MCF 10A (cell line): Measurements from ENCODE around the gene BPIFB3. TPM values are rescaled to one million over a fixed set of nuclear protein-coding genes. Genes with fewer than 3 reads are reported as not detected.
"Not testable (repeated sequence)": the region's sequence is repeated elsewhere in the genome, so short reads cannot be mapped to it uniquely, and the experiment has no call there.

Experiments used
- BruUV-seq: library from RNA; stranded (reverse); fragments of 400-500 nt; replicated peaks from 2 replicates; lab custom pipeline; 2021; lab: Mats Ljungman, UMichigan
- CTCF ChIA-PET: fragments of 300-600 bp; sonication (Branson Sonifier 250); formaldehyde crosslinking; extraction: SDS; loops from one replicate; lab custom pipeline; 2021; ENCODE audit warnings: antibody characterized with exemption, inconsistent platforms; lab: Yijun Ruan, JAX
- POLR2A ChIA-PET: fragments of 300-600, 350-650 bp; sonication (Branson Sonifier 250); formaldehyde crosslinking; extraction: SDS; loops from one replicate; lab custom pipeline; 2020; ENCODE audit warnings: antibody characterized with exemption, inconsistent platforms; lab: Yijun Ruan, JAX
- DNase-seq: peaks from one replicate; pipeline ENCODE4 v3.0.0-alpha.2; 2018; ENCODE audit not compliant: unreplicated experiment
- H3K27ac Mint-ChIP-seq: one replicate; pipeline ENCODE4 v1.8.0; 2022; ENCODE audit warnings: mild to moderate bottlenecking, low read depth, mixed read lengths; ENCODE audit not compliant: unreplicated experiment
- H3K27me3 Mint-ChIP-seq: one replicate; pipeline ENCODE4 v1.8.0; 2022; ENCODE audit warnings: mixed read lengths; ENCODE audit not compliant: insufficient read depth, unreplicated experiment
- H3K36me3 Mint-ChIP-seq: one replicate; pipeline ENCODE4 v1.8.0; 2022; ENCODE audit warnings: mild to moderate bottlenecking, moderate library complexity, mixed read lengths; ENCODE audit not compliant: insufficient read depth, unreplicated experiment
- H3K4me1 Mint-ChIP-seq: one replicate; pipeline ENCODE4 v1.8.0; 2022; ENCODE audit warnings: mixed read lengths; ENCODE audit not compliant: insufficient read depth, unreplicated experiment
- H3K4me3 Mint-ChIP-seq: one replicate; pipeline ENCODE4 v1.8.0; 2022; ENCODE audit warnings: mild to moderate bottlenecking, moderate library complexity, mixed read lengths; ENCODE audit not compliant: unreplicated experiment
- H3K9me3 Mint-ChIP-seq: one replicate; pipeline ENCODE4 v1.8.0; 2022; ENCODE audit warnings: mixed read lengths; ENCODE audit not compliant: unreplicated experiment
- CTCF ChIP-seq: fragments of 200-600 bp; IDR thresholded peaks from one replicate; pipeline ENCODE4 v1.8.0; 2022; ENCODE audit warnings: antibody characterized with exemption, mild to moderate bottlenecking; ENCODE audit not compliant: unreplicated experiment
- intact Hi-C: fragments of 100-400 bp; cut with micrococcal nuclease; formaldehyde crosslinking; loops from 2 replicates; pipeline ENCODE4 v1.14.1; 2022
- total RNA-seq: library from RNA; stranded (reverse); gene quantifications from 2 replicates; pipeline ENCODE4 v1.2.3, GENCODE V29; 2022

The BPIFB3 gene
- total RNA-seq, 1 experiment from 2014 or later = not detected

- Mint-ChIP-seq H3K27me3 (peaks cover 22% of the 10 kb centered on the region), H3K4me1 (peaks cover 6% of the 10 kb centered on the region), H3K4me3 (no peak overlapping the region), H3K9me3 (peaks cover 6% of the 10 kb centered on the region), H3K27ac (no peak overlapping the region), H3K36me3 (no peaks in the 10 kb centered on the region)
- intact Hi-C loops = no loop called here
- no peak for DNase-seq
- TF ChIP-seq CTCF = no peak
- POLR2A ChIA-PET = no interaction called here
- BruUV-seq = no TSS peak
- CTCF ChIA-PET = interaction anchor here (1.0 to 1.3 kb wide), 2 partner anchors 10 to 24 kb away, joined by 3 to 4 read pairs; no protein-coding TSS in a partner anchor
These were observed 66.3 kb downstream of the BPIFB3 start for GRCh38 chr20:33119725-33120720.

GRCh38 chr20:33120934-33121333, 67.2 kb downstream of the BPIFB3 start:
- Mint-ChIP-seq H3K4me3 (no peak overlapping the region), H3K27me3 (peaks cover 31% of the 10 kb centered on the region), H3K4me1 (peaks cover 6% of the 10 kb centered on the region), H3K27ac (no peak overlapping the region), H3K9me3 (peaks cover 6% of the 10 kb centered on the region), H3K36me3 (no peaks in the 10 kb centered on the region)
- intact Hi-C loops = no loop called here
- ChIA-PET CTCF (interaction anchor here (0.6 to 1.3 kb wide), 2 partner anchors 11 to 260 kb away, joined by 3 to 4 read pairs; no protein-coding TSS in a partner anchor), POLR2A (no interaction called here)
- TF ChIP-seq CTCF = no peak
- no peak for DNase-seq
- BruUV-seq = no TSS peak

- H3K9me3 Mint-ChIP-seq, H3K4me1 Mint-ChIP-seq, H3K4me3 Mint-ChIP-seq, CTCF ChIA-PET, intact Hi-C loops, DNase-seq, H3K27ac Mint-ChIP-seq, BruUV-seq, H3K36me3 Mint-ChIP-seq, POLR2A ChIA-PET: not testable (repeated sequence)
- H3K27me3 Mint-ChIP-seq = peaks cover 36% of the 10 kb centered on the region
These were observed 68.6 kb downstream of the BPIFB3 start for GRCh38 chr20:33122297-33122696.

Other genes with a start within 250 kb of the BPIFB3 start
- 94.9 and 117 TPM in 2 replicates for gene MAPRE1, start 233.9 kb upstream of the BPIFB3 start, total RNA-seq
- gene EFCAB8, start 195.0 kb upstream of the BPIFB3 start, total RNA-seq = not detected in 2 replicates
- not detected in 2 replicates for gene SUN5, start 49.5 kb upstream of the BPIFB3 start, total RNA-seq
- not detected in 2 replicates for gene BPIFB2, start 46.2 kb upstream of the BPIFB3 start, total RNA-seq
- gene BPIFB6, start 22.3 kb upstream of the BPIFB3 start, total RNA-seq = not detected in 2 replicates
- gene BPIFB4, start 25.7 kb downstream of the BPIFB3 start, total RNA-seq = not detected in 2 replicates
- gene BPIFA2, start 114.3 kb downstream of the BPIFB3 start, total RNA-seq = not detected in 2 replicates
- not detected in 2 replicates for gene BPIFA3, start 163.4 kb downstream of the BPIFB3 start, total RNA-seq
- not detected in 2 replicates for gene BPIFA1, start 182.1 kb downstream of the BPIFB3 start, total RNA-seq
- not detected in 2 replicates for gene BPIFB1, start 229.3 kb downstream of the BPIFB3 start, total RNA-seq